Astrocyte (in vitro differentiated cells and primary cell): ENCODE data around the gene KCNQ1. TPM values are rescaled to one million over a fixed set of nuclear protein-coding genes. Genes with fewer than 3 reads are reported as not detected.
A peak's percentile ranks its signal among the peaks of the same experiment; 100 is the strongest.

Source experiments
- DNase-seq: peaks from one replicate; pipeline ENCODE4 v3.0.0-alpha.2; 2010; ENCODE audit warnings: low read depth
- FAIRE-seq: peaks from 2 replicates; lab custom pipeline; 2011; peaks lifted over from hg19 to GRCh38; lab: Jason Lieb, UNC
- H2AFZ ChIP-seq: 2 replicates; pipeline ENCODE4 v1.6.0; 2012; ENCODE audit warnings: low read depth, low read length, inconsistent platforms
- H3K27ac ChIP-seq: 2 replicates; pipeline ENCODE4 v1.5.1; 2011; ENCODE audit warnings: low read depth, low read length, inconsistent platforms
- H3K27me3 ChIP-seq: 2 replicates; pipeline ENCODE4 v1.6.0; 2011; ENCODE audit warnings: low read length, inconsistent platforms; ENCODE audit not compliant: insufficient read depth
- H3K36me3 ChIP-seq: 2 replicates; pipeline ENCODE4 v1.5.1; 2011; ENCODE audit warnings: low read length, inconsistent platforms; ENCODE audit not compliant: insufficient read depth
- H3K4me1 ChIP-seq: 2 replicates; pipeline ENCODE4 v1.5.1; 2011; ENCODE audit warnings: low read length, inconsistent platforms; ENCODE audit not compliant: insufficient read depth
- H3K4me2 ChIP-seq: 2 replicates; pipeline ENCODE4 v1.6.0; 2012; ENCODE audit warnings: low read length, inconsistent platforms
- H3K4me3 ChIP-seq: 2 replicates; pipeline ENCODE4 v1.5.1; 2011; ENCODE audit warnings: low read depth, mild to moderate bottlenecking, low read length, inconsistent platforms; ENCODE audit not compliant: insufficient read depth
- H3K79me2 ChIP-seq: 2 replicates; pipeline ENCODE4 v1.6.0; 2012; ENCODE audit warnings: mild to moderate bottlenecking, low read length, inconsistent platforms; ENCODE audit not compliant: insufficient read depth
- H3K9ac ChIP-seq: 2 replicates; pipeline ENCODE4 v1.6.0; 2012; ENCODE audit warnings: mild to moderate bottlenecking, low read length, inconsistent platforms
- H3K9me3 ChIP-seq: 2 replicates; pipeline ENCODE4 v1.5.1; 2012; ENCODE audit warnings: low read depth, mild to moderate bottlenecking, low read length, inconsistent platforms; ENCODE audit not compliant: insufficient read depth
- H4K20me1 ChIP-seq: 2 replicates; pipeline ENCODE4 v1.6.0; 2012; ENCODE audit warnings: low read length, inconsistent platforms; ENCODE audit not compliant: insufficient read depth
- H3K27ac Mint-ChIP-seq: one replicate; pipeline ENCODE4 v1.8.0; 2021; ENCODE audit warnings: mild to moderate bottlenecking, mixed read lengths; ENCODE audit not compliant: unreplicated experiment
- H3K27me3 Mint-ChIP-seq: one replicate; pipeline ENCODE4 v1.8.0; 2021; ENCODE audit warnings: low read depth, mixed read lengths; ENCODE audit not compliant: unreplicated experiment
- H3K36me3 Mint-ChIP-seq: one replicate; pipeline ENCODE4 v1.8.0; 2021; ENCODE audit warnings: low read depth, mixed read lengths; ENCODE audit not compliant: unreplicated experiment
- H3K4me1 Mint-ChIP-seq: one replicate; pipeline ENCODE4 v1.8.0; 2021; ENCODE audit warnings: low read depth, mixed read lengths; ENCODE audit not compliant: unreplicated experiment
- H3K4me3 Mint-ChIP-seq: one replicate; pipeline ENCODE4 v1.8.0; 2021; ENCODE audit warnings: mild to moderate bottlenecking, moderate library complexity, mixed read lengths; ENCODE audit not compliant: unreplicated experiment
- H3K9me3 Mint-ChIP-seq: one replicate; pipeline ENCODE4 v1.8.0; 2021; ENCODE audit warnings: mild to moderate bottlenecking, mixed read lengths; ENCODE audit not compliant: unreplicated experiment
- EZH2 ChIP-seq: IDR thresholded peaks from 2 replicates; pipeline ENCODE4 v1.6.1; 2012; ENCODE audit warnings: mild to moderate bottlenecking, low read length, inconsistent platforms; ENCODE audit not compliant: insufficient read depth
- total RNA-seq: library from RNA; stranded (reverse); gene quantifications from 2 replicates; pipeline ENCODE4 v1.2.1, GENCODE V29; 2021
- TF ChIP-seq, protein P1 (sequence below): IDR thresholded peaks from 2 replicates; pipeline ENCODE4 v1.5.1; 2011; ENCODE audit warnings: low read depth, mild to moderate bottlenecking, inconsistent platforms, low read length, moderate library complexity; ENCODE audit not compliant: insufficient read depth

Gene KCNQ1
- total RNA-seq, 1 donor from 2014 or later, result not detected

DNA sequence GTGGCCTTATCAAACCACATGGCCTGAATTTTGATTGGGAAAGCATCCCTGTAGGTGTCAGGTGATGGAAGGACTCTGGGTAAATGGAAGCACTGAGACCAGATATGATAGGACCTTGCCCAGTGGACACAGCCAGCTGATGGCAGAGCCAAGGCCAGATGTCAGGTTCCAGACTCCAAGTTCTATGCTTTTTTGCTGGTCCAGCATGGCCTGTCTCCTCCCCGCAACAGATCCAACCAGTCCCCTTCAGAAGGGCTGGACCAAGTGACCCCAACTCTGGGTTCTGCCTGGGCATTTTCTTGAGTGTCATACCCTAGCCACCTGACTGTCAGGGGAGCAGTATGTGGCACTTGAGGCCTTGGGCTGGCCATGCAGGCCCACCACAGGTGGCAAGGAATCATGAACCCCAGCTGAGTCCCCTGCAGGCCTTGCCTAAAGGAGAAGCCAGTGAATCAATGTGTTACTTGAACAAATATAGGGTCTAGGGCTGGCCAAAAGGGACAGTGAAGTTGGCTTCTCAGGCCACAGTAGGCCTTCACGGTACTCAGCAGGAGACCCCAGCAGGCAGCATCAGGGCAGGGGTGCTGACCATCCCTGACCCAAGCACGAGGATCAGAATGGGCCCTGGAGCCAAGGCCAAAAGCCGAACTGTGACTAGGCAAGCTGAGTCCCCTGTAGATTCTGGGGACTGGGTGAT, 227.9 kb downstream of the KCNQ1 start:
- no peaks in the 10 kb centered on the region for H3K27me3 ChIP-seq
- no peak for FAIRE-seq
- H3K9me3 ChIP-seq, result no peaks in the 10 kb centered on the region
- Mint-ChIP-seq H3K9me3 (no peaks in the 10 kb centered on the region), H3K27me3 (no peaks in the 10 kb centered on the region), H3K36me3 (peaks cover 1% of the 10 kb centered on the region), H3K4me1 (peaks cover 14% of the 10 kb centered on the region), H3K27ac (no peak overlapping the region), H3K4me3 (no peak overlapping the region)
- no peak for DNase-seq
- no peak overlapping the region for H3K4me2 ChIP-seq
- H3K79me2 ChIP-seq, result peaks cover 34% of the 10 kb centered on the region
- H4K20me1 ChIP-seq, result peaks cover 95% of the 10 kb centered on the region
- no peak overlapping the region for H3K9ac ChIP-seq
- H3K27ac ChIP-seq, result no peak overlapping the region
- no peaks in the 10 kb centered on the region for H3K36me3 ChIP-seq
- H3K4me1 ChIP-seq, result no peaks in the 10 kb centered on the region
- no peak overlapping the region for H3K4me3 ChIP-seq
- no peak overlapping the region for H2AFZ ChIP-seq
- TF ChIP-seq, protein P1, sequence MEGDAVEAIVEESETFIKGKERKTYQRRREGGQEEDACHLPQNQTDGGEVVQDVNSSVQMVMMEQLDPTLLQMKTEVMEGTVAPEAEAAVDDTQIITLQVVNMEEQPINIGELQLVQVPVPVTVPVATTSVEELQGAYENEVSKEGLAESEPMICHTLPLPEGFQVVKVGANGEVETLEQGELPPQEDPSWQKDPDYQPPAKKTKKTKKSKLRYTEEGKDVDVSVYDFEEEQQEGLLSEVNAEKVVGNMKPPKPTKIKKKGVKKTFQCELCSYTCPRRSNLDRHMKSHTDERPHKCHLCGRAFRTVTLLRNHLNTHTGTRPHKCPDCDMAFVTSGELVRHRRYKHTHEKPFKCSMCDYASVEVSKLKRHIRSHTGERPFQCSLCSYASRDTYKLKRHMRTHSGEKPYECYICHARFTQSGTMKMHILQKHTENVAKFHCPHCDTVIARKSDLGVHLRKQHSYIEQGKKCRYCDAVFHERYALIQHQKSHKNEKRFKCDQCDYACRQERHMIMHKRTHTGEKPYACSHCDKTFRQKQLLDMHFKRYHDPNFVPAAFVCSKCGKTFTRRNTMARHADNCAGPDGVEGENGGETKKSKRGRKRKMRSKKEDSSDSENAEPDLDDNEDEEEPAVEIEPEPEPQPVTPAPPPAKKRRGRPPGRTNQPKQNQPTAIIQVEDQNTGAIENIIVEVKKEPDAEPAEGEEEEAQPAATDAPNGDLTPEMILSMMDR, result no peak
- TF ChIP-seq EZH2, result no peak

GRCh38 chr11:2673250-2673610, 228.4 kb downstream of the KCNQ1 start:
- peaks cover 14% of the 10 kb centered on the region for H3K4me1 Mint-ChIP-seq
- no peak overlapping the region for H3K4me3 ChIP-seq
- no peak overlapping the region for H3K27ac ChIP-seq
- H3K36me3 Mint-ChIP-seq, result peaks cover 1% of the 10 kb centered on the region
- no peaks in the 10 kb centered on the region for H3K27me3 ChIP-seq
- peaks cover 34% of the 10 kb centered on the region for H3K79me2 ChIP-seq
- H4K20me1 ChIP-seq, result peaks cover 93% of the 10 kb centered on the region
- H3K9ac ChIP-seq, result no peak overlapping the region
- H3K27me3 Mint-ChIP-seq, result no peaks in the 10 kb centered on the region
- no peaks in the 10 kb centered on the region for H3K36me3 ChIP-seq
- FAIRE-seq, result no peak
- DNase-seq, result no peak
- H2AFZ ChIP-seq, result no peak overlapping the region
- no peak overlapping the region for H3K4me3 Mint-ChIP-seq
- no peak overlapping the region for H3K4me2 ChIP-seq
- no peaks in the 10 kb centered on the region for H3K9me3 Mint-ChIP-seq
- H3K27ac Mint-ChIP-seq, result no peak overlapping the region
- H3K4me1 ChIP-seq, result no peaks in the 10 kb centered on the region
- no peaks in the 10 kb centered on the region for H3K9me3 ChIP-seq
- TF ChIP-seq, protein P1, result no peak
- no peak for TF ChIP-seq EZH2

GRCh38 chr11:2673871-2674471, 229.2 kb downstream of the KCNQ1 start:
- Histone ChIP-seq H3K4me1 (no peaks in the 10 kb centered on the region), H3K36me3 (no peaks in the 10 kb centered on the region), H3K79me2 (peaks cover 42% of the 10 kb centered on the region), H3K4me3 (no peak overlapping the region), H4K20me1 (peaks cover 94% of the 10 kb centered on the region), H3K27ac (no peak overlapping the region), H2AFZ (no peak overlapping the region), H3K27me3 (no peaks in the 10 kb centered on the region), H3K9ac (no peak overlapping the region), H3K4me2 (no peak overlapping the region), H3K9me3 (no peaks in the 10 kb centered on the region)
- Mint-ChIP-seq H3K4me1 (peaks cover 14% of the 10 kb centered on the region), H3K27ac (peak overlapping the region; percentile 69), H3K4me3 (no peak overlapping the region), H3K36me3 (peaks cover 1% of the 10 kb centered on the region), H3K27me3 (no peaks in the 10 kb centered on the region), H3K9me3 (no peaks in the 10 kb centered on the region)
- TF ChIP-seq, protein P1, result no peak
- FAIRE-seq (no peak), DNase-seq (peak; percentile 18)
